ENCODE data around the gene SCN2A.

The SCN2A gene

DNA sequence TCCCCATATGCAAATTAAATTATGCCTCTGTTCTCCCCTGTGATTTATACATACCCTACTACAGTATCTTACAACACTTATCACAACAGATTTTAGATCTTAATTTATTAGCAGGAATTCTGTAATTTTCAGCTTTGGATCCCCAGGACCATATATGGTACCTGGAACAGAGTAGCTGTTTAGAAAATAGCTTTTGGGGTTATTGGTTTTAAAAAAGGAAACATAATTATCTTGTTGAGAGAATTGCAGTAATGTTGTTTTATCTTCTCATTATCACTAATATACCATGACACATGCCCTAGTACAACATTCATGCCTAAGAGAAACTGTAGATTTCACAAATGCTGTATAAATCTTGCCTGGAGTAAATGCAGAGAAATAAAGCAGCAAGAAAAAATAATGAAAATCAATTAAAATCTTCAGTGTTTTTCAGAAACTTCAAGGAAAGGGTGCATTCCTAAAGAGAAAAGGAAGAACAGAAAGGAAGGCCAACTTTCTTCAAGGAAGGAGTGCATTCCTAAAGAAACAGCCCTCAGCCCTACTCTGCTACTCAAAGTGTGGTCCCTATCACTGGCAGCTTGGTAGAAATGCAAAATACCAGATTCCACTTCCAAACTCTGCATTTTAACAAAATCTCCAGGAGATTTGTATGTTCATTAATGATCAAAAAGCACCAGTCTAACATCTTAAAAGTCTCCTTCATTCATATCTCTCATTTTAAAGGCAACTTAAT is 193.2 kb downstream of the SCN2A start:
- CTCF ChIA-PET: no interaction called here
- POLR2A ChIA-PET: no interaction called here
- TF ChIP-seq FOXK2 (IDR thresholded peaks at IDR 0.05) (no peak), SUZ12 (IDR thresholded peaks at IDR 0.05) (no peak), ELF4 (IDR thresholded peaks at IDR 0.05) (no peak), HDGF (IDR thresholded peaks at IDR 0.05; ENCODE audit: borderline replicate concordance) (no peak), CTBP1 (IDR thresholded peaks at IDR 0.05; ENCODE audit: borderline replicate concordance) (no peak), LEF1 (IDR thresholded peaks at IDR 0.05; ENCODE audit: borderline replicate concordance) (no peak), SP1 (IDR thresholded peaks at IDR 0.05) (no peak), FOXA1 (IDR thresholded peaks at IDR 0.05) (no peak)
- TF ChIP-seq, protein P1, sequence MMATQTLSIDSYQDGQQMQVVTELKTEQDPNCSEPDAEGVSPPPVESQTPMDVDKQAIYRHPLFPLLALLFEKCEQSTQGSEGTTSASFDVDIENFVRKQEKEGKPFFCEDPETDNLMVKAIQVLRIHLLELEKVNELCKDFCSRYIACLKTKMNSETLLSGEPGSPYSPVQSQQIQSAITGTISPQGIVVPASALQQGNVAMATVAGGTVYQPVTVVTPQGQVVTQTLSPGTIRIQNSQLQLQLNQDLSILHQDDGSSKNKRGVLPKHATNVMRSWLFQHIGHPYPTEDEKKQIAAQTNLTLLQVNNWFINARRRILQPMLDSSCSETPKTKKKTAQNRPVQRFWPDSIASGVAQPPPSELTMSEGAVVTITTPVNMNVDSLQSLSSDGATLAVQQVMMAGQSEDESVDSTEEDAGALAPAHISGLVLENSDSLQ (IDR thresholded peaks at IDR 0.05): no peak
- no peak for DNase-seq (ENCODE audit: extremely low spot score)

DNA sequence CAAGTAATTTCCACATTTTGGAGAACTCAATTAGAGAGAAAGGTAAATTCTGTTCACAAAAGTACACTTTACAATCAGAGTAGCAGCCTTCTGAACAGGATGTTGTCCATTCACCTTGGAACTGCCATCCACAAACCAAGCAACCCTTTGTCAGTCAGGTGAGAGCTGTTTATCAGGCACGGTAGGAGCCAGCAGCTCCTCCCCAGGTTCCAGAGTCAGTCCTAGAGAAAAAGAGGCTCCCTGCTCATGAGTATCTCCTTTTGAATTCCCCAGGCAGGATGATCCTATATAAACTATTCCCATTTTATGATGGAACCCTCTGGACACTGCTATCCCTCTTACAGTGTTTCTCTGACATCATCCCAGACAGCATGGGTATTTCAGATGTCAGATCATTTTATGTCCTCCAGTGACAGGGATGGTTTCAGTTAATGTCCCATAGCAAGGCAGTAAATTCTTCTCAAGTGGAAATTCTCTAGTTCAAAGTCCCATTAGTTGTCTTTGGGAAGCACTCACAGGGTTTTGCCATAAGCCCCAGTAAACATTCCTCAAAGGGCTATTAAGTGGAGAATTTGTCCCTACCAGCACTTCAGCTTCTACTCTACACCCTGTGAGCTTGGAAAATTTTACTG is 195.8 kb downstream of the SCN2A start:
- ChIA-PET POLR2A (no interaction called here), CTCF (no interaction called here)
- TF ChIP-seq ELF4 (IDR thresholded peaks at IDR 0.05) (no peak), ZNF384 (IDR thresholded peaks at IDR 0.05) (no peak)
- TF ChIP-seq, protein P1 (IDR thresholded peaks at IDR 0.05): peak; percentile 48
- DNase-seq (ENCODE audit: extremely low spot score): no peak

DNA sequence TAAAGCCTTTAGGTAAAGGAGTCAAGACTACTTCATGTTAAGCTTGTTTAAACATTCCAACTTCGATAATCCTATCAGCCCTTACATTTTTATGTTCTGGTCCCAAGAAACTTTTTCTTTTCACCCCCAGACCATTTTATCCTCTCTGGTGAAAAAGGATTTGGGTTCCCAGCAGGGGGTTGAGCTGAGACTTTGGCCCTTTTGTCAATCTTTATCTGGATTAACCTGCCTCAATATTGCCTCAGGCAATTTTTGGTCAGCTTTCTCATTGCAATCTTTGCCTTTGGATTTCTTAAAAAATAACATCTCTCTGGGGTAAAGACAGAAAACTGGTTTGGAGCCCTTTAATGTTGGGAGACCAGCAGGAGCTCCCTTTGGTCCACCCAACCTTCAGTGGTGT is 196.4 kb downstream of the SCN2A start:
- ChIA-PET POLR2A (no interaction called here), CTCF (no interaction called here)
- TF ChIP-seq SP1 (IDR thresholded peaks at IDR 0.05) (no peak), ARNT (IDR thresholded peaks at IDR 0.05) (no peak), LEF1 (IDR thresholded peaks at IDR 0.05; ENCODE audit: borderline replicate concordance) (no peak), L3MBTL2 (conservative IDR thresholded peaks at IDR 0.05) (no peak), HDGF (IDR thresholded peaks at IDR 0.05; ENCODE audit: borderline replicate concordance) (no peak), SUZ12 (IDR thresholded peaks at IDR 0.05) (no peak), ZNF384 (IDR thresholded peaks at IDR 0.05) (no peak), FOXK2 (IDR thresholded peaks at IDR 0.05) (no peak), TARDBP (IDR thresholded peaks at IDR 0.05) (no peak), CTBP1 (IDR thresholded peaks at IDR 0.05; ENCODE audit: borderline replicate concordance) (no peak), FOXA1 (IDR thresholded peaks at IDR 0.05) (no peak)
- DNase-seq (ENCODE audit: extremely low spot score): no peak

DNA sequence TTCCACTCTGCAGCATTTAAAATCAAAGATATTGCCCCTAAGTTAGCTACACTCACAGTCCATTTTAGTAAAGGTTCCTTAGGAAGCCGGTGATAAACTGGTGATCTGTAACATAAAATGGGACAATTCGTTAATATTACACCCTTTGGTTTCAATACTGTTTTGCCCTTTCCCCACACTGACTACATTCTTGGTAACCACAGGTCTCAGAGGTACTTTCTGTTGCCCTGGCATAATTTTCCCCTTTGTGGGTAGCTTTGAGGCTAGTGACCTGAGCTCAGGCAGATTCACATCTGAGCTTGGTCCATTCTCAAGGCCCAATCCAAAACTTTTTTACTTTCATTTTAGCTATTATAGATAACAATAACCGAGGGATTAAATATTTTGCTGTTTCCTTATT is 197.3 kb downstream of the SCN2A start:
- CTCF ChIA-PET: no interaction called here
- POLR2A ChIA-PET: no interaction called here
- DNase-seq (ENCODE audit: extremely low spot score): no peak
- TF ChIP-seq TARDBP (IDR thresholded peaks at IDR 0.05) (no peak), L3MBTL2 (conservative IDR thresholded peaks at IDR 0.05) (no peak), FOXM1 (IDR thresholded peaks at IDR 0.05; ENCODE audit: borderline replicate concordance) (no peak), FOXA1 (IDR thresholded peaks at IDR 0.05) (no peak), CTBP1 (IDR thresholded peaks at IDR 0.05; ENCODE audit: borderline replicate concordance) (no peak), ARNT (IDR thresholded peaks at IDR 0.05) (no peak), ZNF384 (IDR thresholded peaks at IDR 0.05) (no peak), NFRKB (IDR thresholded peaks at IDR 0.05) (no peak), LEF1 (IDR thresholded peaks at IDR 0.05; ENCODE audit: borderline replicate concordance) (no peak), SUZ12 (IDR thresholded peaks at IDR 0.05) (no peak), HDGF (IDR thresholded peaks at IDR 0.05; ENCODE audit: borderline replicate concordance) (no peak)
- TF ChIP-seq, protein P1 (IDR thresholded peaks at IDR 0.05): no peak

GRCh38 chr2:165440367-165440766 is 201.2 kb downstream of the SCN2A start:
- POLR2A ChIA-PET: interaction anchor here (0.7 kb wide), 1 partner anchor 260 kb away, joined by 3 read pairs; no protein-coding TSS in a partner anchor
- no peak for DNase-seq (ENCODE audit: extremely low spot score)
- TF ChIP-seq LEF1 (IDR thresholded peaks at IDR 0.05; ENCODE audit: borderline replicate concordance): no peak
- TF ChIP-seq, protein P1 (IDR thresholded peaks at IDR 0.05): no peak
- TF ChIP-seq ZNF384 (IDR thresholded peaks at IDR 0.05): no peak
- TF ChIP-seq ELF4 (IDR thresholded peaks at IDR 0.05): no peak
- TF ChIP-seq FOXK2 (IDR thresholded peaks at IDR 0.05): no peak
- TF ChIP-seq SUZ12 (IDR thresholded peaks at IDR 0.05): no peak
- TF ChIP-seq HDGF (IDR thresholded peaks at IDR 0.05; ENCODE audit: borderline replicate concordance): no peak
- TF ChIP-seq NFRKB (IDR thresholded peaks at IDR 0.05): no peak
- CTCF ChIA-PET: no interaction called here
